Stimulated activated CD8-positive, alpha-beta memory T cell treated with anti-CD3 and anti-CD28 coated beads, Interleukin-7, amount 100 ng/mL, for 24 hours (primary cell): ENCODE results near the gene GOLGA8M.
"Not testable (repeated sequence)": the region's sequence is repeated elsewhere in the genome, so short reads cannot be mapped to it uniquely, and the experiment has no call there.

Source experiments
- DNase-seq: peaks from one replicate; pipeline ENCODE4 v3.0.0-alpha.2; 2020; ENCODE audit warnings: low read depth

Gene GOLGA8M

GRCh38 chr15:28656018-28656360, 56.2 kb downstream of the GOLGA8M start:
- not testable (repeated sequence) for DNase-seq

- not testable (repeated sequence) for DNase-seq
These were observed 56.7 kb downstream of the GOLGA8M start for GRCh38 chr15:28655329-28656017.

- not testable (repeated sequence) for DNase-seq
These were observed 58.0 kb downstream of the GOLGA8M start for GRCh38 chr15:28654194-28654593.

- not testable (repeated sequence) for DNase-seq
These were observed 59.7 kb downstream of the GOLGA8M start for GRCh38 chr15:28652538-28652937.
